Ovary (tissue), 9 donors: ENCODE data around the gene MAP1LC3B. TPM values are rescaled to one million over a fixed set of nuclear protein-coding genes. Genes with fewer than 3 reads are reported as not detected.

Experiments
- DNase-seq, 5 donors: peaks; one replicate each; pipeline ENCODE4 v3.0.0-alpha.2; 2019 to 2020
- H3K27ac ChIP-seq, 2 donors: fragments of 200-600 bp; one replicate each; pipeline versions ENCODE4 v1.5.1 to v1.8.0; 2019 to 2022
- H3K27me3 ChIP-seq: fragments of 200-600 bp; one replicate; pipeline ENCODE4 v1.8.0; 2022
- H3K36me3 ChIP-seq: fragments of 200-600 bp; sonication (generic); one replicate; pipeline ENCODE4 v1.5.1; 2019
- H3K4me1 ChIP-seq: one replicate; pipeline ENCODE4 v1.8.1; 2013; ENCODE audit warnings: mild to moderate bottlenecking, moderate library complexity; ENCODE audit not compliant: insufficient read depth
- H3K4me3 ChIP-seq: fragments of 200-600 bp; sonication (generic); one replicate; pipeline ENCODE4 v1.5.1; 2017
- H3K9me3 ChIP-seq, 2 donors: fragments of 200-600 bp in 1 of 2; sonication (generic) in 1 of 2; one replicate each; pipeline versions ENCODE4 v1.5.1 to v1.8.1; 2013 to 2019; ENCODE audit warnings: mild to moderate bottlenecking in 1 of 2, moderate library complexity in 1 of 2
- CTCF ChIP-seq, 3 donors: fragments of 450-650 bp in 2 of 3; fragments of 200-600 bp in 1 of 3; IDR thresholded peaks; one replicate each; pipeline versions ENCODE4 v1.5.1 to v1.8.0; 2016 to 2022; ENCODE audit warnings: antibody characterized with exemption in 3 of 3, mild to moderate bottlenecking in 1 of 3
- EP300 ChIP-seq: sonication (generic); formaldehyde crosslinking; IDR thresholded peaks from one replicate; pipeline ENCODE4 v1.6.1; 2017; ENCODE audit warnings: antibody characterized with exemption
- POLR2A ChIP-seq: fragments of 450-650 bp; IDR thresholded peaks from one replicate; pipeline ENCODE4 v1.6.1; 2017; ENCODE audit warnings: antibody characterized with exemption, mild to moderate bottlenecking, moderate library complexity
- WGBS, 3 donors: extraction: QIAGEN DNeasy Blood & Tissue Kit in 1 of 3; methylation state at CpG; one replicate each; pipeline versions ENCODE4 v1.1.5 to v1.1.7; 2013 to 2017; 5-methylcytosine and 5-hydroxymethylcytosine counted together
- intact Hi-C, 4 donors: fragments of 100-400 bp; cut with DNase I; formaldehyde crosslinking; loops; one replicate each; pipeline versions ENCODE4 v1.11.0 to v1.15.1; 2022 to 2023
- polyA plus RNA-seq, 2 donors: library from polyadenylated mRNA; stranded (reverse); fragments of 200-250 nt in 1 of 2; fragments of 350-450 nt in 1 of 2; fragmentation: Illumina TruSeq in 1 of 2; extraction: RNeasy Lipid Tissue Mini Kit (QIAGEN cat#74804) in 1 of 2; gene quantifications; one replicate each; pipeline ENCODE4 v1.2.3, GENCODE V29; 2013 to 2014
- total RNA-seq, 7 donors: library from RNA; depleted of rRNA in 2 of 7; stranded (reverse); fragments of >200 nt in 2 of 7; fragmentation: NEBNext Ultra II Directional in 3 of 7; extraction: Animal tissue kit (Norgen Biotek cat#: 25700) in 3 of 7; gene quantifications; one replicate each; pipeline versions ENCODE4 v1.1.0 to v1.2.4, GENCODE V29; 2016 to 2023
- donor health status: DM: no; HTN: no; CAD: no; lungs with moderate emphysema.
- donor health status: DM: no; HTN: no; CAD: no.
- donor health status: Bipolar disorder and iron deficiency.
- donor health status: DM: yes; HTN: yes; CAD: no.
- donor health status: DM: no; HTN: no; CAD: no.
- donor health status: DM: yes; HTN: yes; CAD: no.

MAP1LC3B gene
- total and polyA plus RNA-seq, 9 donors = 32.9 to 110 (median 44.6) TPM

- intact Hi-C loops = loop anchor here in 1 of 4 donors (10.0 kb wide), 1 partner anchor 47 kb away; no protein-coding TSS in a partner anchor
- 83 to 85% (median 85%) methylated on average over 20 of the region's 20 CpGs for WGBS, 3 donors
- Histone ChIP-seq H3K27ac (no peak overlapping the region), H3K4me1 (peaks cover 14% of the 10 kb centered on the region), H3K9me3 (no peaks in the 10 kb centered on the region), H3K36me3 (no peaks in the 10 kb centered on the region), H3K4me3 (no peak overlapping the region), H3K27me3 (no peaks in the 10 kb centered on the region)
- TF ChIP-seq EP300 = no peak
- no peak for TF ChIP-seq CTCF (IDR thresholded peaks at IDR 0.05)
- TF ChIP-seq POLR2A = no peak
- no peak for DNase-seq
Measured at GRCh38 chr16:87371261-87371866, 20.8 kb upstream of the MAP1LC3B start.

GRCh38 chr16:87372305-87372704, 19.8 kb upstream of the MAP1LC3B start:
- Histone ChIP-seq H3K27ac (no peak overlapping the region), H3K4me1 (peaks cover 17% of the 10 kb centered on the region), H3K27me3 (no peaks in the 10 kb centered on the region), H3K36me3 (no peaks in the 10 kb centered on the region), H3K9me3 (no peaks in the 10 kb centered on the region), H3K4me3 (no peak overlapping the region)
- DNase-seq = no peak
- WGBS, 3 donors = 94% methylated on average over 4 of the region's 4 CpGs
- TF ChIP-seq CTCF (IDR thresholded peaks at IDR 0.05) (no peak), POLR2A (no peak)
- intact Hi-C loops = loop anchor here in 1 of 4 donors (10.0 kb wide), 1 partner anchor 48 kb away; no protein-coding TSS in a partner anchor

GRCh38 chr16:87374313-87374712, 17.8 kb upstream of the MAP1LC3B start:
- H3K36me3 ChIP-seq = no peaks in the 10 kb centered on the region
- no peaks in the 10 kb centered on the region for H3K27me3 ChIP-seq
- no peak for DNase-seq
- peaks cover 12% of the 10 kb centered on the region for H3K4me1 ChIP-seq
- TF ChIP-seq POLR2A (no peak), EP300 (no peak), CTCF (IDR thresholded peaks at IDR 0.05) (no peak)
- no peak overlapping the region for H3K27ac ChIP-seq
- H3K9me3 ChIP-seq = no peaks in the 10 kb centered on the region
- WGBS, 3 donors = 82 to 87% (median 84%) methylated on average over 13 of the region's 13 CpGs
- no peak overlapping the region for H3K4me3 ChIP-seq
- intact Hi-C loops = loop anchor here in 1 of 4 donors (10.0 kb wide), 1 partner anchor 50 kb away; no protein-coding TSS in a partner anchor

- H3K4me1 ChIP-seq = peaks cover 13% of the 10 kb centered on the region
- intact Hi-C loops = loop anchor here in 1 of 4 donors (10.0 kb wide), 1 partner anchor 51 kb away; no protein-coding TSS in a partner anchor
- TF ChIP-seq CTCF (IDR thresholded peaks at IDR 0.05) (no peak), EP300 (no peak), POLR2A (no peak)
- H3K4me3 ChIP-seq = no peak overlapping the region
- no peaks in the 10 kb centered on the region for H3K36me3 ChIP-seq
- WGBS, 3 donors = 71 to 84% (median 73%) methylated on average over 9 of the region's 9 CpGs
- DNase-seq = no peak
- H3K27ac ChIP-seq = no peak overlapping the region
- H3K27me3 ChIP-seq = no peaks in the 10 kb centered on the region
- no peaks in the 10 kb centered on the region for H3K9me3 ChIP-seq
Measured at GRCh38 chr16:87375426-87376135, 16.6 kb upstream of the MAP1LC3B start.
